Neural cell (in vitro differentiated cells): ENCODE measurements around the gene DIP2C.

Experiments
- EP300 ChIP-seq: fragments of 450-650 bp; conservative IDR thresholded peaks from 2 replicates; pipeline ENCODE4 v1.6.1; 2014; ENCODE audit warnings: antibody characterized with exemption, mild to moderate bottlenecking, moderate library complexity; ENCODE audit not compliant: poor library complexity, severe bottlenecking
- POLR2AphosphoS5 ChIP-seq: IDR thresholded peaks from 2 replicates; pipeline ENCODE4 v1.6.1; 2012
- RAD21 ChIP-seq: fragments of 450-650 bp; conservative IDR thresholded peaks from 2 replicates; pipeline ENCODE4 v1.6.1; 2014; ENCODE audit warnings: antibody characterized with exemption, mild to moderate bottlenecking, moderate library complexity
- TAF1 ChIP-seq: IDR thresholded peaks from 2 replicates; pipeline ENCODE4 v1.6.1; 2012; ENCODE audit warnings: low read depth
- TF ChIP-seq, protein P1 (sequence below): fragments of 450-650 bp; IDR thresholded peaks from 2 replicates; pipeline ENCODE4 v1.5.1; 2014; ENCODE audit warnings: antibody characterized with exemption, mild to moderate bottlenecking, moderate library complexity; ENCODE audit not compliant: poor library complexity, severe bottlenecking

DNA sequence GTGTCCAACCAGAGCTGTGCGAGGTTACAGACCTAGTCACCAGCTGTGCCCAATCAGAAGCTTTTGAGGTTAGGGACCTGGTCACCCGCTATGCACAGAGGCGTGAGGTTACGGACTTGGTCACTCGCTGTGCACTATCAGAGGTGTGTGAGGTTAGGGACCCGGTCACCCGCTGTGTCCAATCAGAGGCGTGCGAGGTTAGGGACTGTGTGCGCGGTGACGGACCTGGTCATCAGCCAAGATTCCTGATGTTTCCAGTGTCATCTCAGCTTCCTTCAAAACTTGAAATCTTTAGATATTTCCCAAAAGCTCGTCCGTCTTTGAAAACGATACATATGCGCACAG, 182.1 kb downstream of the DIP2C start:
- TF ChIP-seq RAD21 (no peak), EP300 (no peak), POLR2AphosphoS5 (no peak), TAF1 (no peak)
- TF ChIP-seq, protein P1, sequence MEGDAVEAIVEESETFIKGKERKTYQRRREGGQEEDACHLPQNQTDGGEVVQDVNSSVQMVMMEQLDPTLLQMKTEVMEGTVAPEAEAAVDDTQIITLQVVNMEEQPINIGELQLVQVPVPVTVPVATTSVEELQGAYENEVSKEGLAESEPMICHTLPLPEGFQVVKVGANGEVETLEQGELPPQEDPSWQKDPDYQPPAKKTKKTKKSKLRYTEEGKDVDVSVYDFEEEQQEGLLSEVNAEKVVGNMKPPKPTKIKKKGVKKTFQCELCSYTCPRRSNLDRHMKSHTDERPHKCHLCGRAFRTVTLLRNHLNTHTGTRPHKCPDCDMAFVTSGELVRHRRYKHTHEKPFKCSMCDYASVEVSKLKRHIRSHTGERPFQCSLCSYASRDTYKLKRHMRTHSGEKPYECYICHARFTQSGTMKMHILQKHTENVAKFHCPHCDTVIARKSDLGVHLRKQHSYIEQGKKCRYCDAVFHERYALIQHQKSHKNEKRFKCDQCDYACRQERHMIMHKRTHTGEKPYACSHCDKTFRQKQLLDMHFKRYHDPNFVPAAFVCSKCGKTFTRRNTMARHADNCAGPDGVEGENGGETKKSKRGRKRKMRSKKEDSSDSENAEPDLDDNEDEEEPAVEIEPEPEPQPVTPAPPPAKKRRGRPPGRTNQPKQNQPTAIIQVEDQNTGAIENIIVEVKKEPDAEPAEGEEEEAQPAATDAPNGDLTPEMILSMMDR = no peak
